HEK293 (cell line): ENCODE measurements around the gene CS.

Source experiments
- ATF2 ChIP-seq: fragments of 450-650 bp; formaldehyde crosslinking; IDR thresholded peaks from 2 replicates; pipeline ENCODE4 v1.5.1; 2016; ENCODE audit warnings: missing biosample characterization, missing genetic modification characterization, low read depth
- BCL11A ChIP-seq: fragments of 450-650 bp; formaldehyde crosslinking; IDR thresholded peaks from 2 replicates; pipeline ENCODE4 v1.5.1; 2016; ENCODE audit warnings: low read depth, missing biosample characterization, missing genetic modification characterization
- CTCF ChIP-seq: fragments of 450-650 bp; formaldehyde crosslinking; IDR thresholded peaks from 2 replicates; pipeline ENCODE4 v1.5.1; 2016; ENCODE audit warnings: missing biosample characterization, missing genetic modification characterization
- GFI1B ChIP-seq: fragments of 450-650 bp; formaldehyde crosslinking; IDR thresholded peaks from 2 replicates; pipeline ENCODE4 v1.5.1; 2016; ENCODE audit warnings: missing biosample characterization, missing genetic modification characterization
- HOXC10 ChIP-seq: sonication (generic); formaldehyde crosslinking; IDR thresholded peaks from 2 replicates; pipeline ENCODE4 v1.8.1; 2023; ENCODE audit warnings: mild to moderate bottlenecking, missing genetic modification reagents
- KLF7 ChIP-seq: fragments of 450-650 bp; formaldehyde crosslinking; IDR thresholded peaks from 2 replicates; pipeline ENCODE4 v1.5.1; 2016; ENCODE audit warnings: missing biosample characterization, missing genetic modification characterization, borderline replicate concordance
- KLF9 ChIP-seq: fragments of 450-650 bp; formaldehyde crosslinking; IDR thresholded peaks from 2 replicates; pipeline ENCODE4 v1.5.1; 2016; ENCODE audit warnings: missing biosample characterization, missing genetic modification characterization, low read depth
- PRDM1 ChIP-seq: fragments of 450-650 bp; formaldehyde crosslinking; IDR thresholded peaks from 2 replicates; pipeline ENCODE4; 2016; ENCODE audit warnings: missing biosample characterization, missing genetic modification characterization
- SALL2 ChIP-seq: fragments of 450-650 bp; formaldehyde crosslinking; IDR thresholded peaks from 2 replicates; pipeline ENCODE4 v1.5.0; 2017; ENCODE audit warnings: missing biosample characterization, mild to moderate bottlenecking, missing genetic modification characterization, borderline replicate concordance
- SP2 ChIP-seq: fragments of 450-650 bp; formaldehyde crosslinking; IDR thresholded peaks from 2 replicates; pipeline ENCODE4 v1.5.1; 2016; ENCODE audit warnings: missing biosample characterization, missing genetic modification characterization
- SP7 ChIP-seq: fragments of 450-650 bp; formaldehyde crosslinking; IDR thresholded peaks from 2 replicates; pipeline ENCODE4 v1.5.1; 2016; ENCODE audit warnings: missing biosample characterization, missing genetic modification characterization
- WT1 ChIP-seq: fragments of 450-650 bp; formaldehyde crosslinking; IDR thresholded peaks from 2 replicates; pipeline ENCODE4 v1.5.1; 2016; ENCODE audit warnings: missing biosample characterization, missing genetic modification characterization
- ZNF16 ChIP-seq: fragments of 450-650 bp; formaldehyde crosslinking; IDR thresholded peaks from 2 replicates; pipeline ENCODE4 v1.5.1; 2016; ENCODE audit warnings: low read depth, missing biosample characterization, missing genetic modification characterization
- ZNF248 ChIP-seq: fragments of 450-650 bp; formaldehyde crosslinking; IDR thresholded peaks from 2 replicates; pipeline ENCODE4 v1.5.1; 2017; ENCODE audit warnings: missing biosample characterization, missing genetic modification characterization
- ZNF544 ChIP-seq: fragments of 450-650 bp; formaldehyde crosslinking; IDR thresholded peaks from 2 replicates; pipeline ENCODE4 v1.5.0; 2017; ENCODE audit warnings: missing biosample characterization, missing genetic modification characterization
- ZNF548 ChIP-seq: fragments of 450-650 bp; formaldehyde crosslinking; IDR thresholded peaks from 2 replicates; pipeline ENCODE4 v1.5.1; 2016; ENCODE audit warnings: missing biosample characterization, missing genetic modification characterization
- ZNF561 ChIP-seq: fragments of 450-650 bp; IDR thresholded peaks from 2 replicates; pipeline ENCODE4 v1.5.1; 2018; ENCODE audit warnings: missing biosample characterization, missing genetic modification characterization, borderline replicate concordance
- ZNF624 ChIP-seq: fragments of 450-650 bp; formaldehyde crosslinking; IDR thresholded peaks from 2 replicates; pipeline ENCODE4 v1.5.1; 2017; ENCODE audit warnings: missing biosample characterization, missing genetic modification characterization
- ZNF629 ChIP-seq: fragments of 450-650 bp; formaldehyde crosslinking; IDR thresholded peaks from 2 replicates; pipeline ENCODE4 v1.5.1; 2017; ENCODE audit warnings: missing biosample characterization, missing genetic modification characterization
- ZNF747 ChIP-seq: fragments of 450-650 bp; formaldehyde crosslinking; IDR thresholded peaks from 2 replicates; pipeline ENCODE4 v1.5.1; 2016; ENCODE audit warnings: missing biosample characterization, missing genetic modification characterization
- ZXDB ChIP-seq: fragments of 450-650 bp; formaldehyde crosslinking; IDR thresholded peaks from 2 replicates; pipeline ENCODE4 v1.5.1; 2016; ENCODE audit warnings: missing biosample characterization, missing genetic modification characterization
- TF ChIP-seq, protein P1 (sequence below): fragments of 450-650 bp; formaldehyde crosslinking; conservative IDR thresholded peaks from 2 replicates; pipeline ENCODE4 v1.5.1; 2016; ENCODE audit warnings: low read depth, missing biosample characterization, missing genetic modification characterization
- TF ChIP-seq, protein P2 (sequence below): fragments of 450-650 bp; formaldehyde crosslinking; optimal IDR thresholded peaks from 2 replicates; pipeline ENCODE3; 2016; ENCODE audit warnings: missing biosample characterization, mild to moderate bottlenecking, missing genetic modification characterization
- TF ChIP-seq, protein P3 (sequence below): fragments of 450-650 bp; formaldehyde crosslinking; IDR thresholded peaks from 2 replicates; pipeline ENCODE4 v1.5.1; 2016; ENCODE audit warnings: missing biosample characterization, missing genetic modification characterization

The CS gene

GRCh38 chr12:56315622-56316473, 15.7 kb upstream of the CS start, which contains the start of gene CNPY2 (continued):
- no peak for TF ChIP-seq GFI1B (tag by site-specific recombination)
- TF ChIP-seq PRDM1, result no peak
- TF ChIP-seq BCL11A, result peak; percentile 55; the same call in 1 of the 2 replicates
- no peak for TF ChIP-seq ZNF544 (tag by site-specific recombination)
- TF ChIP-seq KLF7 (tag by site-specific recombination), result no peak
- TF ChIP-seq, protein P1, sequence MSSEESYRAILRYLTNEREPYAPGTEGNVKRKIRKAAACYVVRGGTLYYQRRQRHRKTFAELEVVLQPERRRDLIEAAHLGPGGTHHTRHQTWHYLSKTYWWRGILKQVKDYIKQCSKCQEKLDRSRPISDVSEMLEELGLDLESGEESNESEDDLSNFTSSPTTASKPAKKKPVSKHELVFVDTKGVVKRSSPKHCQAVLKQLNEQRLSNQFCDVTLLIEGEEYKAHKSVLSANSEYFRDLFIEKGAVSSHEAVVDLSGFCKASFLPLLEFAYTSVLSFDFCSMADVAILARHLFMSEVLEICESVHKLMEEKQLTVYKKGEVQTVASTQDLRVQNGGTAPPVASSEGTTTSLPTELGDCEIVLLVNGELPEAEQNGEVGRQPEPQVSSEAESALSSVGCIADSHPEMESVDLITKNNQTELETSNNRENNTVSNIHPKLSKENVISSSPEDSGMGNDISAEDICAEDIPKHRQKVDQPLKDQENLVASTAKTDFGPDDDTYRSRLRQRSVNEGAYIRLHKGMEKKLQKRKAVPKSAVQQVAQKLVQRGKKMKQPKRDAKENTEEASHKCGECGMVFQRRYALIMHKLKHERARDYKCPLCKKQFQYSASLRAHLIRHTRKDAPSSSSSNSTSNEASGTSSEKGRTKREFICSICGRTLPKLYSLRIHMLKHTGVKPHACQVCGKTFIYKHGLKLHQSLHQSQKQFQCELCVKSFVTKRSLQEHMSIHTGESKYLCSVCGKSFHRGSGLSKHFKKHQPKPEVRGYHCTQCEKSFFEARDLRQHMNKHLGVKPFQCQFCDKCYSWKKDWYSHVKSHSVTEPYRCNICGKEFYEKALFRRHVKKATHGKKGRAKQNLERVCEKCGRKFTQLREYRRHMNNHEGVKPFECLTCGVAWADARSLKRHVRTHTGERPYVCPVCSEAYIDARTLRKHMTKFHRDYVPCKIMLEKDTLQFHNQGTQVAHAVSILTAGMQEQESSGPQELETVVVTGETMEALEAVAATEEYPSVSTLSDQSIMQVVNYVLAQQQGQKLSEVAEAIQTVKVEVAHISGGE, result peak; percentile 94
- TF ChIP-seq HOXC10 (CRISPR knock-in tag), result no peak
- TF ChIP-seq WT1 (tag by site-specific recombination), result 0 out of 2 replicates have a peak, but pooled peaks have one; percentile 40
- no peak; the same call in 1 of the 2 replicates for TF ChIP-seq ZNF561 (tag by site-specific recombination)
- TF ChIP-seq ATF2, result no peak
- peak; percentile 40 for TF ChIP-seq ZNF629 (tag by site-specific recombination)
- TF ChIP-seq, protein P2, sequence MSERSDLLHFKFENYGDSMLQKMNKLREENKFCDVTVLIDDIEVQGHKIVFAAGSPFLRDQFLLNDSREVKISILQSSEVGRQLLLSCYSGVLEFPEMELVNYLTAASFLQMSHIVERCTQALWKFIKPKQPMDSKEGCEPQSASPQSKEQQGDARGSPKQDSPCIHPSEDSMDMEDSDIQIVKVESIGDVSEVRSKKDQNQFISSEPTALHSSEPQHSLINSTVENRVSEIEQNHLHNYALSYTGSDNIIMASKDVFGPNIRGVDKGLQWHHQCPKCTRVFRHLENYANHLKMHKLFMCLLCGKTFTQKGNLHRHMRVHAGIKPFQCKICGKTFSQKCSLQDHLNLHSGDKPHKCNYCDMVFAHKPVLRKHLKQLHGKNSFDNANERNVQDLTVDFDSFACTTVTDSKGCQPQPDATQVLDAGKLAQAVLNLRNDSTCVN (tag by site-specific recombination), result peak; percentile 64
- TF ChIP-seq ZXDB (tag by site-specific recombination), result peak; percentile 89; the same call in 1 of the 2 replicates
- TF ChIP-seq ZNF624, result no peak
- peak; percentile 70 for TF ChIP-seq SP7
- no peak for TF ChIP-seq ZNF548 (tag by site-specific recombination)
- TF ChIP-seq SP2, result peak; percentile 86
- TF ChIP-seq, protein P3, sequence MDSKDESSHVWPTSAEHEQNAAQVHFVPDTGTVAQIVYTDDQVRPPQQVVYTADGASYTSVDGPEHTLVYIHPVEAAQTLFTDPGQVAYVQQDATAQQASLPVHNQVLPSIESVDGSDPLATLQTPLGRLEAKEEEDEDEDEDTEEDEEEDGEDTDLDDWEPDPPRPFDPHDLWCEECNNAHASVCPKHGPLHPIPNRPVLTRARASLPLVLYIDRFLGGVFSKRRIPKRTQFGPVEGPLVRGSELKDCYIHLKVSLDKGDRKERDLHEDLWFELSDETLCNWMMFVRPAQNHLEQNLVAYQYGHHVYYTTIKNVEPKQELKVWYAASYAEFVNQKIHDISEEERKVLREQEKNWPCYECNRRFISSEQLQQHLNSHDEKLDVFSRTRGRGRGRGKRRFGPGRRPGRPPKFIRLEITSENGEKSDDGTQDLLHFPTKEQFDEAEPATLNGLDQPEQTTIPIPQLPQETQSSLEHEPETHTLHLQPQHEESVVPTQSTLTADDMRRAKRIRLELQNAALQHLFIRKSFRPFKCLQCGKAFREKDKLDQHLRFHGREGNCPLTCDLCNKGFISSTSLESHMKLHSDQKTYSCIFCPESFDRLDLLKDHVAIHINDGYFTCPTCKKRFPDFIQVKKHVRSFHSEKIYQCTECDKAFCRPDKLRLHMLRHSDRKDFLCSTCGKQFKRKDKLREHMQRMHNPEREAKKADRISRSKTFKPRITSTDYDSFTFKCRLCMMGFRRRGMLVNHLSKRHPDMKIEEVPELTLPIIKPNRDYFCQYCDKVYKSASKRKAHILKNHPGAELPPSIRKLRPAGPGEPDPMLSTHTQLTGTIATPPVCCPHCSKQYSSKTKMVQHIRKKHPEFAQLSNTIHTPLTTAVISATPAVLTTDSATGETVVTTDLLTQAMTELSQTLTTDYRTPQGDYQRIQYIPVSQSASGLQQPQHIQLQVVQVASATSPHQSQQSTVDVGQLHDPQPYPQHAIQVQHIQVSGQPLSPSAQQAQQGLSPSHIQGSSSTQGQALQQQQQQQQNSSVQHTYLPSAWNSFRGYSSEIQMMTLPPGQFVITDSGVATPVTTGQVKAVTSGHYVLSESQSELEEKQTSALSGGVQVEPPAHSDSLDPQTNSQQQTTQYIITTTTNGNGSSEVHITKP (tag by site-specific recombination), result peak; percentile 78
- TF ChIP-seq ZNF747, result no peak
- TF ChIP-seq ZNF16 (tag by site-specific recombination), result no peak
- peak; percentile 91 for TF ChIP-seq CTCF (tag by site-specific recombination)
- TF ChIP-seq SALL2 (tag by site-specific recombination), result no peak
- 0 out of 2 replicates have a peak, but pooled peaks have one; percentile 41 for TF ChIP-seq KLF9 (tag by site-specific recombination)
- no peak for TF ChIP-seq ZNF248 (tag by site-specific recombination)
